HL-60 (cell line): Measurements from ENCODE around the gene GKN2.

Source experiments
- DNase-seq, 2 experiments: peaks; one replicate each; pipeline ENCODE4 v3.0.0-alpha.2; 2010 to 2020; ENCODE audit warnings: low read depth in 1 of 2, low spot score in 1 of 2
- H3K27ac ChIP-seq: fragments of 250-450 bp; sonication (Bioruptor Pico); replicated peaks from 2 replicates; pipeline ENCODE4 v1.5.1; 2020; ENCODE audit warnings: mild to moderate bottlenecking, moderate library complexity
- H3K27me3 ChIP-seq: fragments of 250-450 bp; sonication (Bioruptor Pico); 2 replicates; pipeline ENCODE4 v1.5.1; 2021; ENCODE audit warnings: mild to moderate bottlenecking, moderate library complexity; ENCODE audit not compliant: insufficient read depth, poor library complexity, severe bottlenecking
- H3K4me3 ChIP-seq: replicated peaks from 2 replicates; pipeline ENCODE4 v1.5.1; 2011; ENCODE audit warnings: mild to moderate bottlenecking, control low read depth, low read length; ENCODE audit not compliant: insufficient read depth
- CTCF ChIP-seq: IDR thresholded peaks from one replicate; pipeline ENCODE4 v1.5.1; 2011; ENCODE audit warnings: low read length, control low read depth, inconsistent platforms; ENCODE audit not compliant: insufficient read depth
- GABPA ChIP-seq: IDR thresholded peaks from 2 replicates; pipeline ENCODE4 v1.6.1; 2012; ENCODE audit warnings: low read depth
- POLR2AphosphoS5 ChIP-seq: IDR thresholded peaks from 2 replicates; pipeline ENCODE4 v1.6.1; 2012; ENCODE audit warnings: low read depth
- REST ChIP-seq: IDR thresholded peaks from 2 replicates; pipeline ENCODE4 v1.6.1; 2012; ENCODE audit warnings: low read depth; ENCODE audit not compliant: insufficient replicate concordance
- SPI1 ChIP-seq: IDR thresholded peaks from 2 replicates; pipeline ENCODE4 v1.6.1; 2012; ENCODE audit warnings: low read depth, mild to moderate bottlenecking, borderline replicate concordance
- long read RNA-seq: library from polyadenylated mRNA; unstranded; transcript quantifications from one replicate; pipeline ENCODE4 v2.0.0, GENCODE V29; 2020

GKN2 gene
- long read RNA-seq = 0 reads

DNA sequence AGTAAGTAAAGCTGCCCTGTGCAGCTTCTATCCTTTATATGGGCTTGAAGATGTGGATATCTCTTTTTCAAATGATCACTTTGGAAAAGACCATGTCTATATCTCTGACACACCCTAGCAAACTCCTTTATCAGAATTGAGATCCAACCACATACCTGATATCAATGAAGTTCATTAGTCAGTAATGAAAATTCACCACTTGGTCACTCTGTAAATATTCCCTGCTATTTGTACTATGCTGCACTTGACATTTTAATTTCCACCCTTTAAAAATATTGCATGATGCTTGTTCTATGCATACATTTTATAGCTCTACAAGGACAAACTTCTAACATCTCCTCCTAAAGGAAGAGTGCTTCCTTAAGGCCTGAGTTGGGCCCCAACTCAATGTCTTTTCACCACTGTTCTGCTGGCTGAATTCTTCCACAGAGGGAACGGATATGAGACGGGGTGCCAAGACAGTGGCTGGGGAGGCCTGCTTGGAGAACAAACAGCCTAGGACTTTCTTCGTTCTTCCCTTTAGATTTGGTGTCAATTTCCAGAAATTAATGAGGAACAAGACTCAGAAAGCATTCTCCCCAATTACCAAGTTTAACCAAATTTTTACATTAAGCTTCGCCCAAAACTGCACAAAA lies at the start of gene GKN2:
Gene GKN2, minus strand, starts transcription at position 7 of the 635 bp plus-strand sequence. CDS start 32 bp downstream, outside the sequence.
- no peak within 1 kb of the TSS for H3K4me3 ChIP-seq
- no peak for DNase-seq
- H3K27ac ChIP-seq = no peak within 1 kb of the TSS
- TF ChIP-seq POLR2AphosphoS5 (no peak), REST (no peak)
- H3K27me3 ChIP-seq = no peaks in the 10 kb centered on the region

DNA sequence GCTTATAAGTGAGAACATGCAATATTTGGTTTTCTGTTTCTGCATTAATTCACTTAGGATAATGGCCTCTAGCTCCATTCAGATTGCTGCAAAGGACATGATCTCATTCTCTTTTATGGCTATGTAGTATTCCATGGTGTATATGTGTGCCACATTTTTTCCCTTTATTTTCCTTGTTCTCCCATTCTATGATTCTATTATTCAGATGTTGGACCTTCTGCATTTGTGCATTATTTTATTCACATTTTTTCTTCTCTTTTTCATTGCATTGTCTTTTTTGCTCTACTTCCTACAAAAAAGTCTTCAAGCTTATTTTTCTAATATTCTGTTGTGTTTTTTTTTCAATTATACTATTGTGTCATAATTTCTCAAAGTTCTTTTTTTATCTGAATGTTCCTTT lies 49.2 kb upstream of the GKN2 start:
- no peak overlapping the region for H3K4me3 ChIP-seq
- no peaks in the 10 kb centered on the region for H3K27me3 ChIP-seq
- TF ChIP-seq SPI1 (no peak), REST (no peak), CTCF (no peak), POLR2AphosphoS5 (no peak), GABPA (no peak)
- no peak for DNase-seq
- H3K27ac ChIP-seq = no peak overlapping the region

GRCh38 chr2:68997401-68997800 lies 44.7 kb upstream of the GKN2 start:
- no peak for DNase-seq
- Histone ChIP-seq H3K27me3 (no peaks in the 10 kb centered on the region), H3K27ac (no peak overlapping the region), H3K4me3 (no peak overlapping the region)
- TF ChIP-seq REST (no peak), GABPA (no peak), POLR2AphosphoS5 (no peak), CTCF (no peak), SPI1 (no peak)
